Epithelial cell of proximal tubule (primary cell): Measurements from ENCODE around the gene HERC3. TPM values are rescaled to one million over a fixed set of nuclear protein-coding genes. Genes with fewer than 3 reads are reported as not detected.
"Not testable (repeated sequence)": the region's sequence is repeated elsewhere in the genome, so short reads cannot be mapped to it uniquely, and the experiment has no call there.

Experiments
- DNase-seq: peaks from one replicate; pipeline ENCODE4 v3.0.0-alpha.2; 2011; ENCODE audit warnings: low read depth
- H3K4me3 ChIP-seq: 2 replicates; pipeline ENCODE4 v1.5.1; 2011; ENCODE audit warnings: low read depth, mild to moderate bottlenecking, low read length
- CTCF ChIP-seq: conservative IDR thresholded peaks from 2 replicates; pipeline ENCODE4 v1.5.1; 2012; ENCODE audit warnings: low read depth, mild to moderate bottlenecking, low read length
- total RNA-seq: library from RNA; depleted of rRNA; stranded (reverse); fragments of >200 nt; gene quantifications from 2 replicates; pipeline ENCODE4 v1.2.3, GENCODE V29; 2015

Gene HERC3
- total RNA-seq, 1 donor from 2014 or later = 14.0 TPM

- H3K4me3 ChIP-seq = no peak overlapping the region
- DNase-seq = no peak
- no peak for TF ChIP-seq CTCF
These were observed 13.5 kb downstream of the HERC3 start for GRCh38 chr4:88605736-88606135.

GRCh38 chr4:88606832-88607231, 14.6 kb downstream of the HERC3 start:
- TF ChIP-seq CTCF = no peak
- no peak for DNase-seq
- H3K4me3 ChIP-seq = no peak overlapping the region

- DNase-seq = no peak
- no peak overlapping the region for H3K4me3 ChIP-seq
- no peak for TF ChIP-seq CTCF
These were observed 17.1 kb downstream of the HERC3 start for GRCh38 chr4:88609387-88609786.

- H3K4me3 ChIP-seq, DNase-seq: not testable (repeated sequence)
These were observed 17.5 kb downstream of the HERC3 start for GRCh38 chr4:88609794-88610193.

GRCh38 chr4:88610771-88611170, 18.5 kb downstream of the HERC3 start:
- TF ChIP-seq CTCF = no peak
- peak; percentile 93 for DNase-seq
- H3K4me3 ChIP-seq = no peak overlapping the region

GRCh38 chr4:88613417-88613875, 21.2 kb downstream of the HERC3 start:
- no peak for DNase-seq
- TF ChIP-seq CTCF = no peak
- no peak overlapping the region for H3K4me3 ChIP-seq

- TF ChIP-seq CTCF = no peak
- no peak overlapping the region for H3K4me3 ChIP-seq
- DNase-seq = no peak
These were observed 21.8 kb downstream of the HERC3 start for GRCh38 chr4:88614058-88614457.
